GM12875 (cell line): ENCODE measurements around the gene GCK.

Experiments used
- H3K4me3 ChIP-seq: one replicate; pipeline ENCODE4 v1.5.1; 2011; ENCODE audit warnings: low read depth, low read length, control low read depth
- CTCF ChIP-seq: IDR thresholded peaks from 2 replicates; pipeline ENCODE4 v1.5.1; 2011; ENCODE audit warnings: low read depth, mild to moderate bottlenecking, control low read depth, inconsistent platforms, low read length, moderate library complexity, borderline replicate concordance; ENCODE audit not compliant: insufficient read depth

GCK gene

DNA sequence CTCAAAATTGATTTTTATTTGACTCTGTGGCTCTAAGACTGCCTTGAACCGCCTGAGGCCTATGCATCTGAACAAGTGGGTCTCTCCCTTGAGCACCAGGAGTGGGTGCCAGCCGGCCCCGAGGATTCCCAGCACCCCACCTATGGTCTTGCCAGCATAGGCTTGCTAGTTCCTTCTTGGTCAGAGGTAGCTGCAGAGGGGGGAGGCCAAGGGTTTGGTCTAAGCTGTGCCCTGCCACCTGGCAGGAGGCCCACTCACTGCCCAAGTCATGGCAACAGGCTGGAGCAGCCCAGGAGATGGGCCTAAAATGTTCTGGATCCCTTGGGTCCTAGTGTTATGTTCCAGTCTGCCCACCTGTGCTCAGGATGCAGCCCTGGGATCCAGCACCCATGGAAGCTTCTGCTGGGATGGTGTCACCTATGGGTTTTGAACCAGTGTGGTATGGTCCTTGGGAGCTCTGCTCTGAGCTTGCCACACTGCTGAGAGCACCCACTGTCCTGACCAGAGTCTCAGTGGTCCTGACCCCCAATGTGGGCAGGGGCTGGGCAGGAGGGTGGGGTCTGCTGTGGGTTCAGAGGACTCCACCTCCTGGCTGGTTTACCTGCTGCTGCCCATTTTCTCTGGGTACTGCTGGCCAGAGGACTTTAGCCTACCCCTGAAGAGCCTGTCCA, 24.1 kb upstream of the GCK start:
- no peak for TF ChIP-seq CTCF

DNA sequence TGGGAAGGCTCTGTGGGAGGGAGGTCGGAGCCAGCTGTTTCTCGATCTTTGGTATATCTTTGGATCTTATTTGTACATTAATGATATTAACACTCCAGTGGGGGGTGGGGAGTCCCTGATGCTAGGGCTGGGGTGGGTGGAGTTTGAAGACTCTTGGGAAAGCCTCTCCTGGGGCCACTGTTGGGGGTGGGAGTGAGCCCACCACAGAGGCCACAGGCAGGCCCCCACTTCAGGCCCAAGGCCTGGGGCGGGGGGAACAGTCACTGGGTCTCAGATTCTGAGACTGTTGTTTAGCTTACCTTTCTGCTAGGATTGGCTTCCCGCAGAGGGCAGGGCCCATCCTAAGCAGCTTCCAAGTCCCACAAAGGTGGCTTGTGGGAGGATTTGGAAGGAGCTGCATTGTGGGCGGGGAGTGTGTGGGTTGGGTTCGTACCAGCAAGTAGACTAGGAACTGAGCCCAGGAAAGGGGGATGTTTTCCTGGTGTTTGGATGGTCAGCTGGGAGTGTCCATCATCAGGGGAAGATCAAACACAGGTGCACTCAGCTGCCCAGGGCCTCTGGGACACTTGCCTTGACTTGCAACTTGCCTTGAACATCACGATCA, 23.4 kb upstream of the GCK start:
- no peak overlapping the region for H3K4me3 ChIP-seq
- no peak for TF ChIP-seq CTCF

More for the DNA sequence above, 24.1 kb upstream of the GCK start:
- no peak overlapping the region for H3K4me3 ChIP-seq

GRCh38 chr7:44212018-44212417, 22.8 kb upstream of the GCK start:
- no peak overlapping the region for H3K4me3 ChIP-seq
- TF ChIP-seq CTCF: no peak

GRCh38 chr7:44211126-44211675, 22.0 kb upstream of the GCK start:
- H3K4me3 ChIP-seq: no peak overlapping the region
- no peak for TF ChIP-seq CTCF

GRCh38 chr7:44210107-44210506, 20.9 kb upstream of the GCK start:
- no peak for TF ChIP-seq CTCF

DNA sequence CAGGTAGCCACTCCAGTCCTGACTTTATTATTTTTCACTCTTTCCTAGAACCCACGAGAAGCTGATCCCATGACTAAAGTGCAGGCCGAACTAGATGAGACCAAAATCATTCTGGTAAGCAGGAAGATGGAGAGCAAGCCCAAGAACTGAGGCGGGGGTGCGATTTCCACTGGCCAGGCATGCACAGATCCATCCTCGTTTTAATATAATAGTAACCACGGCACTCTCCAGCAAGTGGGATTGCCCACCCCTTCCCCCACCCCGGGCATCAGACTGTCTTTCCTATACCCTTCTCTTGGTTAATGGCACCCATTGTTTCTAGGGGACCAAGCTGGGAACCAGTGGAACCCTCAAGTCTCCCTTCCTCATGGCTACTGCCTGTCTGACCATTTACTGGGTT, 18.8 kb upstream of the GCK start:
- TF ChIP-seq CTCF: no peak
- H3K4me3 ChIP-seq: no peak overlapping the region

More at GRCh38 chr7:44210107-44210506, 20.9 kb upstream of the GCK start:
- H3K4me3 ChIP-seq: no peak overlapping the region

GRCh38 chr7:44206008-44206407, 16.8 kb upstream of the GCK start:
- H3K4me3 ChIP-seq: no peak overlapping the region
- TF ChIP-seq CTCF: no peak
